ENCODE data around the gene CCDC146.
"Not testable (repeated sequence)": the region's sequence is repeated elsewhere in the genome, so short reads cannot be mapped to it uniquely, and the experiment has no call there.

DNA sequence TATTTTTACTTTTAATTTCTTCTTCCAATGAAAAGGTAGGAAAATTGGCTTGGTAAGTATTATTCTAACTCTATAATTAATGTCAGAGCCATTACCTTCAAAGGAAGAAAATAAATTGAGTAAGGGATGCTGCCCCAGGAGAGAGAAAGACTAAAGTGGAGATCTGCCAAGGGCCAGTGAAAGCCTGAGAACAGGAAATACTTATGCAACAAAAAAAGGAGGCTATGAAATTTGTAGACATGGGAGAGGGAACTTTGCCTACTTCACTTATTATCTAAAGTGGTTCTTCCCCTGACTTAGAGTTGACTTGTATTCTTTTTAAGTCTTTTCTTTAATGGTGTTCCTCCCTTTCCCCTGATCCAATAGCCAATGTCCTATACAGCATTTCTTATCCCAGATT lies 29.8 kb downstream of the CCDC146 start:
- TF ChIP-seq, protein P1, sequence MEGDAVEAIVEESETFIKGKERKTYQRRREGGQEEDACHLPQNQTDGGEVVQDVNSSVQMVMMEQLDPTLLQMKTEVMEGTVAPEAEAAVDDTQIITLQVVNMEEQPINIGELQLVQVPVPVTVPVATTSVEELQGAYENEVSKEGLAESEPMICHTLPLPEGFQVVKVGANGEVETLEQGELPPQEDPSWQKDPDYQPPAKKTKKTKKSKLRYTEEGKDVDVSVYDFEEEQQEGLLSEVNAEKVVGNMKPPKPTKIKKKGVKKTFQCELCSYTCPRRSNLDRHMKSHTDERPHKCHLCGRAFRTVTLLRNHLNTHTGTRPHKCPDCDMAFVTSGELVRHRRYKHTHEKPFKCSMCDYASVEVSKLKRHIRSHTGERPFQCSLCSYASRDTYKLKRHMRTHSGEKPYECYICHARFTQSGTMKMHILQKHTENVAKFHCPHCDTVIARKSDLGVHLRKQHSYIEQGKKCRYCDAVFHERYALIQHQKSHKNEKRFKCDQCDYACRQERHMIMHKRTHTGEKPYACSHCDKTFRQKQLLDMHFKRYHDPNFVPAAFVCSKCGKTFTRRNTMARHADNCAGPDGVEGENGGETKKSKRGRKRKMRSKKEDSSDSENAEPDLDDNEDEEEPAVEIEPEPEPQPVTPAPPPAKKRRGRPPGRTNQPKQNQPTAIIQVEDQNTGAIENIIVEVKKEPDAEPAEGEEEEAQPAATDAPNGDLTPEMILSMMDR (IDR thresholded peaks at IDR 0.05), result not testable (repeated sequence)
- TF ChIP-seq POLR2A (IDR thresholded peaks at IDR 0.05), result not testable (repeated sequence)
